OCI-LY1 (cell line): Measurements from ENCODE around the gene LIPG.

ENCODE experiments used
- CTCF ChIP-seq: fragments of 200-600 bp; sonication (generic), shearing (Covaris generic); IDR thresholded peaks from 2 replicates; pipeline ENCODE4 v1.5.1; 2017; ENCODE audit warnings: mild to moderate bottlenecking, antibody characterized with exemption, low read length, moderate library complexity, mixed read lengths
- EZH2 ChIP-seq: fragments of 200-600 bp; sonication (generic), shearing (Covaris generic); IDR thresholded peaks from 2 replicates; pipeline ENCODE4 v1.8.0; 2017; ENCODE audit warnings: borderline replicate concordance, mixed run types, mild to moderate bottlenecking, antibody characterized with exemption, low read length, moderate library complexity, mixed read lengths

DNA sequence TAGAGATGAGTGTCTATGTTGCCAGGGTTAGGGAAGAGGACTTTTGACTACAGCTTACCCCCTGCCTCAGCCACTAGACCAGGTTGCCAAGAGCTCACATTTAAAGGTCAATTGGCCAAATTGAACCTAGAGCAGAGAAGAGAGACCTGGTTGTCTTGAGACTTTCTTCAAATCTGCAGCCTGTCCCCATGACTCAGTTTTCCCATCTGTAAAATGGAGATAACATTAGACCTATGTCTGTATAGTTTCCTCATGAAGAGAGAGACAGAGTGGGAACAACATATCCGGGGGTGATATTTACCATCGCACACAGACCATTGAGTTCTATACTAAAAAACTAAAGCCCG lies 1.6 kb upstream of the LIPG start:
- TF ChIP-seq CTCF (no peak), EZH2 (no peak)
